ENCODE results near the gene ROBO2. TPM values are rescaled to one million over a fixed set of nuclear protein-coding genes. Genes with fewer than 3 reads are reported as not detected.

The ROBO2 gene
- total RNA-seq, 4 donors from 2014 or later: 4.7 to 8.4 (median 6.6) TPM

- H3K27me3 ChIP-seq: no peaks in the 10 kb centered on the region
- DNase-seq: no peak
- no peaks in the 10 kb centered on the region for H3K9me3 ChIP-seq
- intact Hi-C loops (cut with DNase I): no loop called here
- no peaks in the 10 kb centered on the region for H3K4me1 ChIP-seq
- TF ChIP-seq POLR2A (IDR thresholded peaks at IDR 0.05): no peak
- TF ChIP-seq, protein P1, sequence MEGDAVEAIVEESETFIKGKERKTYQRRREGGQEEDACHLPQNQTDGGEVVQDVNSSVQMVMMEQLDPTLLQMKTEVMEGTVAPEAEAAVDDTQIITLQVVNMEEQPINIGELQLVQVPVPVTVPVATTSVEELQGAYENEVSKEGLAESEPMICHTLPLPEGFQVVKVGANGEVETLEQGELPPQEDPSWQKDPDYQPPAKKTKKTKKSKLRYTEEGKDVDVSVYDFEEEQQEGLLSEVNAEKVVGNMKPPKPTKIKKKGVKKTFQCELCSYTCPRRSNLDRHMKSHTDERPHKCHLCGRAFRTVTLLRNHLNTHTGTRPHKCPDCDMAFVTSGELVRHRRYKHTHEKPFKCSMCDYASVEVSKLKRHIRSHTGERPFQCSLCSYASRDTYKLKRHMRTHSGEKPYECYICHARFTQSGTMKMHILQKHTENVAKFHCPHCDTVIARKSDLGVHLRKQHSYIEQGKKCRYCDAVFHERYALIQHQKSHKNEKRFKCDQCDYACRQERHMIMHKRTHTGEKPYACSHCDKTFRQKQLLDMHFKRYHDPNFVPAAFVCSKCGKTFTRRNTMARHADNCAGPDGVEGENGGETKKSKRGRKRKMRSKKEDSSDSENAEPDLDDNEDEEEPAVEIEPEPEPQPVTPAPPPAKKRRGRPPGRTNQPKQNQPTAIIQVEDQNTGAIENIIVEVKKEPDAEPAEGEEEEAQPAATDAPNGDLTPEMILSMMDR (IDR thresholded peaks at IDR 0.05): no peak
- no peak overlapping the region for H3K27ac ChIP-seq
- H3K4me3 ChIP-seq: no peak overlapping the region
- WGBS, 2 donors: 65 to 82% methylated on average over 1 of the region's 1 CpG
- H3K36me3 ChIP-seq: no peaks in the 10 kb centered on the region
Measured at GRCh38 chr3:77186319-77186718, 146.4 kb downstream of the ROBO2 start.

GRCh38 chr3:77186728-77187127 is 146.8 kb downstream of the ROBO2 start:
- no peak for TF ChIP-seq POLR2A (IDR thresholded peaks at IDR 0.05)
- TF ChIP-seq, protein P1 (IDR thresholded peaks at IDR 0.05): no peak
- H3K27me3 ChIP-seq: no peaks in the 10 kb centered on the region
- 29 to 33% methylated on average over 4 of the region's 4 CpGs for WGBS, 2 donors
- H3K4me1 ChIP-seq: no peaks in the 10 kb centered on the region
- no peaks in the 10 kb centered on the region for H3K9me3 ChIP-seq
- no peaks in the 10 kb centered on the region for H3K36me3 ChIP-seq
- DNase-seq: no peak
- intact Hi-C loops (cut with DNase I): no loop called here
- H3K4me3 ChIP-seq: no peak overlapping the region
- no peak overlapping the region for H3K27ac ChIP-seq

DNA sequence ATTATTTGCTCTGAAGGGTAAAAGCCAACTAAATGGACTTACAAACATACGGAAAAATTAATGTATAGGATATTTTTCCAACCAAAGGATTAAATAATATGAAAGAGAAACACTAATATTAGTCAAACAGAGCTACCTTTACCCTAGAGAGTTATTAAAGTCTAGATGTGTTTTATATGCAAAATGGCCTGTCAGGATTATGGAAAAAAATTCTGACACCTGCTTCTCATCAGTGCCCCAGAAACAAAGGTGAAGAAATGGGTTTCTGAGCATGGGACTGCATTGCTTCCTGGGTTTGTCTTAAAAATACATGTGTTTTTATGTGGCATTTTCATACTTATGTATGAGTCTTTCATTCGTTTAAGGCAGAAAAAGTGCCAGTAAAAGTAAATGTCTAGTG is 148.3 kb downstream of the ROBO2 start:
- TF ChIP-seq, protein P1 (IDR thresholded peaks at IDR 0.05): no peak
- TF ChIP-seq POLR2A (IDR thresholded peaks at IDR 0.05): no peak
- intact Hi-C loops (cut with DNase I): no loop called here
- Histone ChIP-seq H3K36me3 (no peaks in the 10 kb centered on the region), H3K4me1 (no peaks in the 10 kb centered on the region), H3K27me3 (no peaks in the 10 kb centered on the region), H3K27ac (no peak overlapping the region), H3K4me3 (no peak overlapping the region), H3K9me3 (no peaks in the 10 kb centered on the region)
- WGBS, 2 donors: 75 to 91% methylated on average over 2 of the region's 2 CpGs
- no peak for DNase-seq

- Histone ChIP-seq H3K36me3 (no peaks in the 10 kb centered on the region), H3K27me3 (no peaks in the 10 kb centered on the region), H3K4me1 (no peaks in the 10 kb centered on the region), H3K4me3 (no peak overlapping the region), H3K9me3 (no peaks in the 10 kb centered on the region), H3K27ac (no peak overlapping the region)
- 56 to 59% methylated on average over 2 of the region's 2 CpGs for WGBS, 2 donors
- DNase-seq: no peak
- no peak for TF ChIP-seq POLR2A (IDR thresholded peaks at IDR 0.05)
- TF ChIP-seq, protein P1 (IDR thresholded peaks at IDR 0.05): no peak
- intact Hi-C loops (cut with DNase I): no loop called here
Measured at GRCh38 chr3:77189258-77189657, 149.4 kb downstream of the ROBO2 start.

DNA sequence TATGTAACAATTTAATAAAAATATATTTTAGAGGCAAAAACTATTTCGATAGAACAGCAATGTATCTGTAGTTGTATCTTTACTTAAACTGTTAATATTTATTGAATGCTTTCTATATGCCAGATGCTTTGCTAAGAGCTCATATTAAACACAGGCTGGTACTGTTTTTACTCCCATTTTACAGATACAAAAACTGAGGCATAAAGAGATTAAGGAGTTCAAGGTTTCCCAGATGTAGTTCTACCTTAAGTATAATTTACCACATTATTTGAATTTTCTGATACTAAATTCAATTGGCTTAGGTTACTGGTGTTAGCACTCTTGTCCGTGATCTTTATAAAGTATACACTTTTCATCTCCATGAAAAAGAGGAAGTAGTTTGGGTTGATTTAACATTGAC is 149.8 kb downstream of the ROBO2 start:
- no peak for TF ChIP-seq POLR2A (IDR thresholded peaks at IDR 0.05)
- TF ChIP-seq, protein P1 (IDR thresholded peaks at IDR 0.05): no peak
- Histone ChIP-seq H3K9me3 (no peaks in the 10 kb centered on the region), H3K27ac (no peak overlapping the region), H3K27me3 (no peaks in the 10 kb centered on the region), H3K4me3 (no peak overlapping the region), H3K4me1 (no peaks in the 10 kb centered on the region), H3K36me3 (no peaks in the 10 kb centered on the region)
- 50 to 75% methylated on average over 2 of the region's 2 CpGs for WGBS, 2 donors
- DNase-seq: no peak
- intact Hi-C loops (cut with DNase I): no loop called here

Measured in esophagus squamous epithelium (tissue), 5 donors.